K562 (cell line): ENCODE data around the gene FUT8. TPM values are rescaled to one million over a fixed set of nuclear protein-coding genes. Genes with fewer than 3 reads are reported as not detected.

Source experiments
- ATAC-seq: fragments of 200-7000 bp; cut with Tn5 transposase; 3 replicates; pipeline ENCODE4 v1.9.1; 2020; ENCODE audit warnings: moderate library complexity
- BruUV-seq: library from RNA; stranded (reverse); fragments of 400-500 nt; replicated peaks from 2 replicates; lab custom pipeline; 2021; lab: Mats Ljungman, UMichigan
- CTCF ChIA-PET: fragments of 300-600 bp; formaldehyde crosslinking; extraction: SDS; loops from one replicate; lab custom pipeline; 2021; ENCODE audit warnings: low intra/inter-chr PET ratio; lab: Yijun Ruan, JAX
- POLR2A ChIA-PET: fragments of 300-600, 350-650 bp; sonication (Branson Sonifier 250); formaldehyde crosslinking; extraction: SDS; loops from one replicate; lab custom pipeline; 2021; ENCODE audit warnings: antibody characterized with exemption, inconsistent platforms; lab: Yijun Ruan, JAX
- DNase-seq, 4 experiments: peaks; one replicate each; pipeline versions ENCODE4 v3.0.0 to v3.0.0-alpha.2; 2011 to 2018; ENCODE audit warnings: low spot score in 3 of 4, mixed read lengths in 3 of 4; ENCODE audit errors: extremely low read depth in 1 of 4
- FAIRE-seq: peaks from 2 replicates; lab custom pipeline; 2011; peaks lifted over from hg19 to GRCh38; lab: Jason Lieb, UNC
- H2AFZ ChIP-seq: 2 replicates; pipeline ENCODE4 v1.6.0; 2011; ENCODE audit warnings: low read depth, low read length, control low read depth, inconsistent platforms
- H3K27ac ChIP-seq: fragments of 200-600 bp; 3 replicates; pipeline ENCODE4 v1.8.0; 2011; ENCODE audit warnings: low read depth, mild to moderate bottlenecking, control low read depth, inconsistent platforms, low read length, moderate library complexity, mixed read lengths; ENCODE audit errors: extremely low read depth
- H3K27me3 ChIP-seq, 2 experiments: fragments of 300-600 bp in 1 of 2; 2 replicates in 1 of 2; 3 replicates in 1 of 2; pipeline versions ENCODE4 v1.6.0 to v1.8.0; 2011; ENCODE audit warnings: inconsistent platforms in 2 of 2, low read length in 2 of 2, mild to moderate bottlenecking in 1 of 2, mixed read lengths in 1 of 2, moderate library complexity in 1 of 2; ENCODE audit not compliant: control insufficient read depth in 2 of 2, insufficient read depth in 2 of 2
- H3K36me3 ChIP-seq: fragments of 300-600 bp; 3 replicates; pipeline ENCODE4 v1.8.0; 2011; ENCODE audit warnings: mild to moderate bottlenecking, low read length, inconsistent platforms; ENCODE audit not compliant: control insufficient read depth, insufficient read depth
- H3K4me1 ChIP-seq, 2 experiments: fragments of 200-600 bp in 1 of 2; replicated peaks in 1 of 2; 2 replicates in 1 of 2; 3 replicates in 1 of 2; pipeline versions ENCODE4 v1.5.1 to v1.8.0; 2011; ENCODE audit warnings: inconsistent platforms in 2 of 2, low read length in 2 of 2, mild to moderate bottlenecking in 1 of 2, mixed read lengths in 1 of 2, moderate library complexity in 1 of 2; ENCODE audit not compliant: control insufficient read depth in 2 of 2, insufficient read depth in 2 of 2
- H3K4me2 ChIP-seq: 2 replicates; pipeline ENCODE4 v1.6.1; 2011; ENCODE audit warnings: low read length, control low read depth, inconsistent platforms, mixed read lengths; ENCODE audit not compliant: insufficient read depth
- H3K4me3 ChIP-seq: fragments of 200-600 bp; sonication (generic), shearing (Covaris generic); 2 replicates; pipeline ENCODE4 v1.5.1; 2016; ENCODE audit warnings: control low read depth, inconsistent platforms
- H3K79me2 ChIP-seq: fragments of 200-600 bp; 3 replicates; pipeline ENCODE4 v1.8.0; 2011; ENCODE audit warnings: low read length, inconsistent platforms; ENCODE audit not compliant: control insufficient read depth, insufficient read depth
- H3K9ac ChIP-seq, 2 experiments: 2 replicates each; pipeline versions ENCODE4 v1.6.0 to v1.6.1; 2011; ENCODE audit warnings: low read depth in 2 of 2, low read length in 2 of 2, control low read depth in 1 of 2, inconsistent platforms in 1 of 2, mild to moderate bottlenecking in 1 of 2, mixed read lengths in 1 of 2; ENCODE audit not compliant: insufficient read depth in 1 of 2
- H3K9me1 ChIP-seq: one replicate; pipeline ENCODE4 v1.6.0; 2011; ENCODE audit warnings: inconsistent platforms, mild to moderate bottlenecking, low read length, moderate library complexity; ENCODE audit not compliant: control insufficient read depth, insufficient read depth
- H3K9me3 ChIP-seq: replicated peaks from 2 replicates; pipeline ENCODE4 v1.5.1; 2011; ENCODE audit warnings: low read depth, low read length, inconsistent platforms; ENCODE audit not compliant: control insufficient read depth, insufficient read depth
- H4K20me1 ChIP-seq: replicated peaks from 2 replicates; pipeline ENCODE4 v1.6.1; 2011; ENCODE audit warnings: low read length, inconsistent platforms, mixed read lengths; ENCODE audit not compliant: control insufficient read depth, insufficient read depth
- ARID1B ChIP-seq: fragments of 450-650 bp; IDR thresholded peaks from 2 replicates; pipeline ENCODE4 v1.6.1; 2016; ENCODE audit warnings: antibody characterized with exemption, mild to moderate bottlenecking, inconsistent platforms
- CBFA2T2 ChIP-seq: fragments of 450-650 bp; conservative IDR thresholded peaks from 2 replicates; pipeline ENCODE4 v1.6.1; 2017; ENCODE audit warnings: mild to moderate bottlenecking
- CBFA2T3 ChIP-seq: fragments of 450-650 bp; IDR thresholded peaks from 2 replicates; pipeline ENCODE4 v1.6.1; 2017
- DPF2 ChIP-seq: fragments of 450-650 bp; IDR thresholded peaks from 2 replicates; pipeline ENCODE4 v1.6.1; 2016
- EP300 ChIP-seq: IDR thresholded peaks from 2 replicates; pipeline ENCODE4 v1.6.1; 2012; ENCODE audit warnings: low read length, improper control_type of control experiment
- FOXA3 ChIP-seq, 2 experiments: fragments of 450-650 bp in 1 of 2; sonication (generic) in 1 of 2; formaldehyde crosslinking; IDR thresholded peaks in 1 of 2; conservative IDR thresholded peaks in 1 of 2; 2 replicates each; pipeline versions ENCODE4 v1.4.0 to v1.8.0; 2020 to 2022; ENCODE audit warnings: mild to moderate bottlenecking in 2 of 2, missing genetic modification reagents in 1 of 2
- FOXK2 ChIP-seq, 2 experiments: fragments of 450-650 bp; IDR thresholded peaks in 1 of 2; conservative IDR thresholded peaks in 1 of 2; 2 replicates each; pipeline ENCODE4 v1.6.1; 2016; ENCODE audit warnings: low read depth in 2 of 2, mild to moderate bottlenecking in 1 of 2
- HMBOX1 ChIP-seq: sonication (generic); IDR thresholded peaks from 2 replicates; pipeline ENCODE4 v1.6.1; 2016
- ID3 ChIP-seq, 2 experiments: fragments of 250-450 bp in 1 of 2; fragments of 450-650 bp in 1 of 2; sonication (Bioruptor Pico) in 1 of 2; IDR thresholded peaks; 2 replicates each; pipeline versions ENCODE4 v1.6.1 to v1.8.0; 2016 to 2021; ENCODE audit warnings: mild to moderate bottlenecking in 2 of 2, moderate library complexity in 2 of 2, missing compliant biosample characterization in 1 of 2, missing genetic modification characterization in 1 of 2
- LEF1 ChIP-seq: fragments of 450-650 bp; IDR thresholded peaks from 2 replicates; pipeline ENCODE4 v1.6.1; 2016; ENCODE audit warnings: mild to moderate bottlenecking
- POLR2G ChIP-seq: fragments of 200-400 bp; formaldehyde crosslinking; IDR thresholded peaks from 2 replicates; pipeline ENCODE4 v1.6.1; 2017; ENCODE audit warnings: low read depth, mild to moderate bottlenecking, antibody characterized with exemption, low read length, moderate library complexity
- PRPF4 ChIP-seq: fragments of 200-400 bp; formaldehyde crosslinking; IDR thresholded peaks from one replicate; pipeline ENCODE4 v1.6.1; 2017; ENCODE audit warnings: low read length, low read depth, mild to moderate bottlenecking; ENCODE audit not compliant: insufficient read depth, poor library complexity, severe bottlenecking
- RBM25 ChIP-seq: fragments of 200-400 bp; formaldehyde crosslinking; IDR thresholded peaks from 2 replicates; pipeline ENCODE4 v1.6.1; 2018; ENCODE audit warnings: low read length, low read depth, moderate library complexity; ENCODE audit not compliant: severe bottlenecking
- SMARCA4 ChIP-seq: fragments of 450-650 bp; IDR thresholded peaks from 2 replicates; pipeline ENCODE4 v1.6.1; 2016
- SOX6 ChIP-seq: fragments of 450-650 bp; IDR thresholded peaks from 2 replicates; pipeline ENCODE4 v1.6.1; 2014; ENCODE audit warnings: mild to moderate bottlenecking
- TAL1 ChIP-seq: fragments of 450-650 bp; IDR thresholded peaks from 2 replicates; pipeline ENCODE4 v1.6.1; 2016; ENCODE audit warnings: mild to moderate bottlenecking
- TCF3 ChIP-seq: sonication (generic); formaldehyde crosslinking; IDR thresholded peaks from 2 replicates; pipeline ENCODE4 v1.4.0; 2020; ENCODE audit warnings: mild to moderate bottlenecking, missing genetic modification reagents
- TEAD2 ChIP-seq: fragments of 450-650 bp; IDR thresholded peaks from 2 replicates; pipeline ENCODE4 v1.6.1; 2016; ENCODE audit warnings: missing genetic modification characterization, control low read depth, missing compliant biosample characterization
- ZNF121 ChIP-seq: sonication (generic); formaldehyde crosslinking; conservative IDR thresholded peaks from 2 replicates; pipeline ENCODE4 v1.8.0; 2022; ENCODE audit warnings: missing genetic modification reagents
- ZNF507 ChIP-seq: conservative IDR thresholded peaks from 2 replicates; pipeline ENCODE4 v1.6.1; 2017; ENCODE audit warnings: missing genetic modification characterization, missing compliant biosample characterization
- WGBS: fragments of 100-300 bp; shearing (Covaris generic); methylation state at CpG from one replicate; pipeline ENCODE4 v1.1.6; 2016; ENCODE audit warnings: low coverage, mixed read lengths; ENCODE audit not compliant: insufficient coverage; ENCODE audit errors: missing lambda C conversion rate; 5-methylcytosine and 5-hydroxymethylcytosine counted together
- in situ Hi-C: fragments of 300-500 bp; cut with MboI; formaldehyde crosslinking; loops from 4 replicates; pipeline ENCODE4 v1.15.0; 2018; ENCODE audit warnings: inconsistent platforms, mixed read lengths
- intact Hi-C: fragments of 100-400 bp; cut with micrococcal nuclease; formaldehyde crosslinking; loops from 2 replicates; pipeline ENCODE4 v1.14.2; 2022
- polyA plus RNA-seq, 8 experiments: library from polyadenylated mRNA; depleted of rRNA in 4 of 8; stranded (reverse) in 5 of 8; unstranded in 3 of 8; fragments of >200 nt; fragmentation: Nextera tagmentation in 2 of 8; fragmentation: Illumina TruSeq in 1 of 8; extraction: Ambion mirVana in 2 of 8; extraction: Trizol in 1 of 8; gene quantifications; 2 replicates each; pipeline versions ENCODE4 v1.2.1 to v1.2.3, GENCODE V29; 2011 to 2014; ENCODE audit warnings: inconsistent platforms in 1 of 8, missing spikeins in 1 of 8
- total RNA-seq, 7 experiments: library from RNA; depleted of rRNA in 6 of 7; stranded (reverse); fragments of >200 nt in 6 of 7; fragmentation: Illumina TruSeq in 2 of 7; extraction: Trizol in 2 of 7; gene quantifications; 2 replicates each; pipeline versions ENCODE4 v1.2.1 to v1.2.3, GENCODE V29; 2011 to 2021; ENCODE audit warnings: low replicate concordance in 1 of 7

FUT8 gene
- total and polyA plus RNA-seq, 9 of the 15 experiments (the other 6 are each of a cell fraction or from before 2014, with no cell fraction given): 4.1 to 15.2 (median 7.8) TPM

GRCh38 chr14:65422088-65422834 is 9.7 kb downstream of the FUT8 start:
- BruUV-seq: no TSS peak
- TF ChIP-seq LEF1: no peak
- peak; percentile 31; the same call in 1 of the 2 replicates for TF ChIP-seq TCF3 (CRISPR knock-in tag)
- no peak for TF ChIP-seq ID3 (CRISPR knock-in tag; IDR thresholded peaks at IDR 0.05)
- no peak for TF ChIP-seq ID3 (tag; IDR thresholded peaks at IDR 0.05)
- no peak for TF ChIP-seq HMBOX1
- 0 out of 2 replicates have a peak, but pooled peaks have one; percentile 5 for TF ChIP-seq CBFA2T2
- peak; percentile 58; the same call in 1 of the 2 replicates for TF ChIP-seq DPF2
- peak; percentile 62 for TF ChIP-seq RBM25
- TF ChIP-seq TAL1: peak; percentile 31; the same call in 1 of the 2 replicates
- TF ChIP-seq ZNF121 (CRISPR knock-in tag): peak; percentile 96
- TF ChIP-seq CBFA2T3: peak; percentile 69
- 0 out of 4 replicates have a peak, but pooled peaks of 1 of the 2 experiments have one; percentile 38 for TF ChIP-seq FOXK2 (conservative IDR thresholded peaks at IDR 0.05 in 1 of 2, IDR thresholded peaks at IDR 0.05 in 1 of 2; ENCODE audit: low read depth in 2 of 2)
- TF ChIP-seq ZNF507 (tag): no peak
- peak; percentile 49; the same call in 1 of the 2 replicates for TF ChIP-seq SMARCA4
- no peak for TF ChIP-seq TEAD2 (tag)
- peak; percentile 48; the same call in 1 of the 2 replicates for TF ChIP-seq EP300
- 0 out of 2 replicates have a peak, but pooled peaks have one; percentile 21 for TF ChIP-seq SOX6
- TF ChIP-seq FOXA3 (CRISPR knock-in tag; conservative IDR thresholded peaks at IDR 0.05 in 1 of 2, IDR thresholded peaks at IDR 0.05 in 1 of 2): 0 out of 4 replicates have a peak, but pooled peaks of 1 of the 2 experiments have one; percentile 9
- TF ChIP-seq POLR2G: no peak
- no peak for TF ChIP-seq PRPF4
- TF ChIP-seq ARID1B: peak; percentile 64
- TF ChIP-seq, all 486 proteins: peak for 13
- peak; percentile 44; the same call in 2 of the 3 replicates for ATAC-seq
- peak; percentile 82 for FAIRE-seq
- H3K27me3 ChIP-seq: no peaks in the 10 kb centered on the region
- H3K9ac ChIP-seq: peak overlapping the region in 1 of 2 experiments; percentile 22; a peak in 1 of 4 replicates
- peak overlapping the region; percentile 74 for H3K27ac ChIP-seq
- H2AFZ ChIP-seq: peak overlapping the region; percentile 75
- no peaks in the 10 kb centered on the region for H3K9me1 ChIP-seq
- intact Hi-C loops: loop anchor here (2.0 kb wide), 1 partner anchor 17 kb away; no protein-coding TSS in a partner anchor
- ChIA-PET CTCF (no interaction called here), POLR2A (interaction anchor here (1.0 to 1.1 kb wide), 2 partner anchors 18 to 31 kb away, joined by 3 read pairs; no protein-coding TSS in a partner anchor)
- no peaks in the 10 kb centered on the region for H4K20me1 ChIP-seq
- in situ Hi-C loops: loop anchor here (25.0 kb wide), 3 partner anchors 415 to 640 kb away; no protein-coding TSS in a partner anchor
- no peaks in the 10 kb centered on the region for H3K36me3 ChIP-seq
- peaks cover 2 to 8% of the 10 kb centered on the region in 2 experiments; a peak in 3 of 5 replicates for H3K4me1 ChIP-seq
- no peak overlapping the region for H3K4me3 ChIP-seq
- peak in 1 of 4 experiments; percentile 59 for DNase-seq
- H3K9me3 ChIP-seq: no peaks in the 10 kb centered on the region
- peak overlapping the region; percentile 58; the same call in 1 of the 2 replicates for H3K4me2 ChIP-seq
- 30% methylated on average over 4 of the region's 4 CpGs for WGBS
- peaks cover 48% of the 10 kb centered on the region for H3K79me2 ChIP-seq
